Stimulated activated CD4-positive, alpha-beta T cell treated with anti-CD3 and anti-CD28 coated beads, TNF-alpha, amount 100 ng/mL, for 4 hours (primary cell): ENCODE results near the gene POLE3.
"Not testable (repeated sequence)": the region's sequence is repeated elsewhere in the genome, so short reads cannot be mapped to it uniquely, and the experiment has no call there.

Source experiments
- DNase-seq, 3 experiments: peaks; one replicate each; pipeline ENCODE4 v3.0.0-alpha.2; 2020; ENCODE audit warnings: low read depth in 3 of 3

Gene POLE3, protein sequence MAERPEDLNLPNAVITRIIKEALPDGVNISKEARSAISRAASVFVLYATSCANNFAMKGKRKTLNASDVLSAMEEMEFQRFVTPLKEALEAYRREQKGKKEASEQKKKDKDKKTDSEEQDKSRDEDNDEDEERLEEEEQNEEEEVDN

GRCh38 chr9:113410207-113410864 lies at the start of gene POLE3, which contains the start of gene C9orf43:
Gene POLE3 (minus strand): TSS chr9:113410675. CDS start chr9:113410293, 382 bp downstream.
Gene C9orf43 (plus strand): TSS chr9:113410747. CDS start chr9:113413494, 2,747 bp downstream.
- peak; percentile 90 to 92 (median 90) for DNase-seq

- DNase-seq = no peak
These were observed 45.8 kb upstream of the POLE3 start for GRCh38 chr9:113456235-113456634.

DNA sequence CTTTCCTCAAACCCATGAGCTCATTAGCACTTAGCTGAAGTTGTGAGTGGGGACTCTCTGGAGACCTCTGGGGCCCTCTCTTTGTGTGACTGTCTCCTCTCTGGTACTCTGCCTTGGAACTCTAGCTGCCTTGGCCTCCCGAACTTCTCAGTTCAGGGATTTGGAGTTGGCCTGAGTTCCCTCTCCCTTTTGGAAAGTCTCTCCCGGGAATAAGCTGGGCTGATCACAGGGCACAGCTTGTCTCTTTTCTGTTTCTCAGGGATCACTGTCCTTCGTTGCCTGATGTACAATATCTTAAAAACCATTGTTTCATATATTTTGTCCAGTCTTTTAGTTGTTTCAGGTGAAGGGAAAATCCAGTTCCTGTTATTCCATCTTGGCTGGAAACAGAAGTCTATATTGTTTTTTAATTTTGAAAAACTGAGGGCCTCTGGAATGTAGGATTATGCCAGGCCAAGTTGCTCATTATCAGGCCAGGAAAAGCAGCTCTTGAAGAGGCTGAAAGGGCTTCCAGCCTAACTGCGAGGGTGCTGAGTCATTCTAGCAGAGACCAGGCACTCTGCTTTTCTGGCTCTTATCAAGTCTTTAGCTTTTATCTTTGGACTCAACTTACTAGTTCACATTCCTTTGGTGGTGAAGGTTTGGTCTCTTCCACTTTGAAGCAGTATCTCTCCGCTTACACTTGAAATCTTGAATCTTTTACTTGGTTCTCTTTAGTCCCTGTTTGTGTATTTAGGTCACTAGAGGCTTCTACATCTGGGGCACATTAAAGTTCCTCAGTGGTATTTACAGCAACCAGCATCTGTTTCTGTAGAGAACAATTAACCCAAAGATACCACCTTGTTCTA lies 44.7 kb upstream of the POLE3 start:
- no peak for DNase-seq

DNA sequence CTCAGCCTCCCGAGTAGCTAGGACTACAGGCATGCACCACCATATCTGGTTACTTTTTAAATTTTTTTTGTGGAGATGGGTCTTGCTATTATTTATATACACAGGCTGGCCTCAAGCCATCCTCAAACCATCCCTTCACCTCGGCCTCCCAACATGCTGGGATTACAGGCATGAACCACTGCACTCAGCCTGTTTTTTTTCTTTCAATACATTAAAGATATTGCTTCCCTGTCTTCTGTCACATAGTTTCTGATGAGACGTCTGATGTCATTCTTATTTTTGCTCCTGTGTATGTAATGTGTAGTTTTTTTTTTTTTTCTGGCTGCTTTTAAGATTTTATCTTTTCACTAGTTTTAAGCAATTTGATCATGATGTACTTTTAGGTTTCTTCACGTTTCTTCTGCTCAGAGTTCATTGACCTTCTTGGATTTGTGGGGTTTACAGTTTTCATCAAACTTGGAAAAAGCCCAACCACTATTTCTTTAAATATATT lies 41.7 kb upstream of the POLE3 start:
- DNase-seq = no peak

DNA sequence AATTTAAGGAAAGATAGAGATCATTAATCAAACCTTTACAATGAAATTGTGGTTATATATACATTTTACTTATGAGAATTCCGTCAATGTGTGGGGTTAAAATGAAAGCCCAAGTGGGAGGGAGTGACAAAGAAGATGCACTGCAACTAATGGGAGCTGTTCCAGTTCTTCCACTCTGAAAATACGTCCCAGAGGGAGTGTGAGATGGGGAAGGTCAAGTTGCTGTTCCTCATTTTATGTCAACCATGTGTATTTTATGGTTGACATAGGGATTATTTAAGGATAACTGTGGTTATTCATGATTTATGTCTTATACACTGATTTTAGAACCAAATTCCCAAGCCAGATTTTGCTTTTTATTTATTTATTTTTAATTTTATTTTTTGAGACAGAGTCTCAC lies 38.9 kb upstream of the POLE3 start:
- DNase-seq = no peak

DNA sequence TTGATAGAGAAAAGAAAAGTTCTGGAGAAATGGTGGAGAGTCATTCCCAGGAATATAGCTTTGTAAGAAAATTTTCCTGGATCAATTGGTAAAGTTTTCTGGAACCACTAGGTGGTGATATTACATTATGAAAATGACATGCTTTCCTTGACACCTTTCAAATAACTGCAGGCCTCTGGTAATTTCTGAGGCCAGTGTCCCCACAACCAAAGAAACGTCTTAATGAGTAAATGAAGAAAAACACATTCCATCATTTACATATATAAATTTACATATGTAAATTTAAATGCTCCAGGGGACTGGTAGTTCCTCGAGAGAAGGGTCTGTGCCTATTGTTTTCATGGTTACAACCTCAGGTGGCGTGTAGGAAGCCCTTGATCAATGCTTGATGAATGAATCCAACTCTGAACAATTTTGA lies 35.9 kb upstream of the POLE3 start:
- DNase-seq = no peak

- no peak for DNase-seq
These were observed 34.3 kb upstream of the POLE3 start for GRCh38 chr9:113444736-113445135.

DNA sequence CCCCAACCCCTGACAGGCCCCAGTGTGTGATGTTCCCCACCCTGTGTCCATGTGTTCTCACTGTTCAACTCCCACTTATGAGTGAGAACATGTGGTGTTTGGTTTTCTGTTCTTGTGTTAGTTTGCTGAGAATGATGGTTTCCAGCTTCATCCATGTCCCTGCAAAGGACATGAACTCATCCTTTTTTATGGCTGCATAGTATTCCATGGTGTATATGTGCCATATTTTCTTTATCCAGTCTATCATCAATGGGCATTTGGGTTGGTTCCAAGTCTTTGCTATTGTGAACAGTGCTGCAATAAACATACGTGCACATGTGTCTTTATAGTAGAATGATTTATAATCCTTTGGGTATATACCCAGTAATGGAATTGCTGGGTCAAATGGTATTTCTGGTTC lies 27.2 kb upstream of the POLE3 start:
- not testable (repeated sequence) for DNase-seq

DNA sequence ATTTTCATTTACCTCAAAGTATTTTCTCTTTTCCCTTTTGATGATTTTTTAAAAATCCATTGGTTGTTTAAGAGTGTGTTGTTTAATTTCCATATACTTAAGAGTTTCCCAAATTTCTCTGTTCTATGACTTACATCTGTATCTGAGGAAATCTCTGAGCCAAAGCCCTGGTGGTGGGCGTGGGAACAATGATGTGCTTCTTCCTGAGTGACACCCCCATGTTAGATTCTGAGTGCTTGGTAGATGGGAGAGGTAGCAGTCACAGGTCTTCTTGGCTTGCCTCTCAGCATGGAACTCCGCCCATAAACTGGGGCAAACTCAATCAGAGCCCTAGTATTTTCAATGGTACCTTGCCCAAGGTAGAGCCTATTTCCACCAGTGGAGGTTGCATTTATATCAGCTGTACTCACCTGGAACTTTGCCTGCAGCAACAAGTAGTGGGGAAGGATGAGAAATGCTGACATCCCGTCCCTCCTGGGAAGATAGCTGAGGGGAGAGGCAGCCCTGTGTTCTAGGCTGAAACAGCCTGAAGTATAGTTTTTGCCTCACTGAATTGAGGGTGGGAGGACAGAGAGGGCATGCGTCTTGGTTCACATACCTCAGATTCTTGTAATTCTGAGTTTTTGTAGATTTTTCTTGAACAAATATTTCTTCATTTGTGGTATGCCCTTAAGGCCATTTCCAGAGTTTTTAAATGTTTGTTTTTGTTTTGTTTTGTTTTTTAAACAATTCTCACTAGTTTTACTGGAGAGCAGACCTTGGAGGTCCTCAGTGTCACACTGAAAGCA lies 26.4 kb upstream of the POLE3 start:
- DNase-seq = no peak

DNA sequence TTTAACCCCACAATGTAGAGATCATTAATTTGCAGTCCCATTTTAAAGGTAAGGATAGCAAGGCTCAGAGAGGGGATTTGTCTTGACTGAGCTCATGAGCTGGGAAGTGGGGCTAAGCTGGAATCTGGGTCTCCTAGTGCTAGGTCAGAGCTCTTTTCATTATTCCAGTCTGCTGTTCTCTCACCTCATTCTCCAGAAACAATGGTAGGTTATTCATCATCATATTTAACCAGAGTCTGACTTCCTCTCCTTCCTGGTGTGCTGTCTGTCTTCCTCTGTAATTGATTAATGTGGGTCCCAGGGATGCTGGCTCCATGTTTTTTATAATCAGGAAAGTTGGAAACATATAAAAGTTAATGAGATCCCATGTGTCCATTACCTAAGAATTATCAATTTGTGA lies 20.7 kb upstream of the POLE3 start:
- DNase-seq = no peak

GRCh38 chr9:113428062-113428615 lies 17.7 kb upstream of the POLE3 start:
- no peak for DNase-seq

DNA sequence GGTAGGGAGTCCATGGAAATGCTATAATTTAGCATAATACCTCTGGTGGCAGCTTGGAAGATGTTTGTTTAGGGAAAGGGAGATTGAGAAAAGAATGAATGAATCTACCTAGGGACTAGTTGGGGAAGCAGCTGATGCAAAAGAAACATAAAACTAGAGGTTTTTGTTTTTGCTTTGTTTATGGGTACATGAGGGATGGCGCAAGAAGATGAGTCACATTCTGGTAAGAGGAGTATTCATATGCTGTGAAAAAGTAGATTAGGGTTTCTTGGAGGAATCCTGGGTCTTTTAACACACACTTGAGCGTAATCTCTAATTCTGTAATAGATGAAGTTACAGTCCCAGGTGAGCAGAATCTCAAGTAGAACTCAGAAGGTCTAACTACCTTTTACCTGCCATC lies 17.2 kb upstream of the POLE3 start:
- no peak for DNase-seq

DNA sequence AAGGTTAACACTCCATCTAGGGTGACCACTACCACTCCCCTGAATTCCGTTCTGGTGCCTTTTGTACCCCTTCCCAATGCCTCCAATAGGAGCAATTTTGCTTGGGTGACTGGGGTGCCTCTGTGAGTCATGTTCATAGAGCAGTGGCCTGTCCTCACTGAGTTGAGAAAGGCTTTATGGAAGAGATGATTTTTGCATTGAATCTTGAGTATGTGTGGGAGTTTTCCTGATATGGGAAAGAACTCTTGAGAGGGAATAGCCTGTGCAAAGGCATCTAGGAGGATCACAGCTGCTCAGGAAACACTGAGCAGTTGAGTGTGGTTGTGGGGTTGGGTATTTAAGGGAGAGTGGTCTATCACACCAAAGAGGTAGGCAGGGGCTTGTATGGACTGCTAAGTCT lies 16.2 kb upstream of the POLE3 start:
- DNase-seq = no peak

DNA sequence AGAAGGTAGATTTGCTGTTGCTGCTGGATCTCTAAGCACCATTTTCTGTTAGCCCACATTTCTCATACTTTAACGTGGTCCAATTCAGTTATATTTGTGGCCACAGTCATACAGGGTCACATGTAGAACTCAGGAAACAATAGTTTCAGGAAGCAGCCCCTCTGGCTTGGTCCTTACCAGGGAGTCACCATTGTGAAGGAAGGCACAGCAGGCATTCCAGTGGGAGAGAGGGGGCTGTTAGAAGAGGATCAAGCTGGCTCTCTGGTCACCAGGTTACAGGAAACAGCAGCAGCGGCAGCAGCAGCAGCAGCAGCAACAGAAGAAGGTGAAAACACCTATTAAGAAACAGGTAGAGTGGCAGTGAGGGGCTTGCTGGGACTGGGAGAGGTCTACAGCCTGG lies 14.6 kb upstream of the POLE3 start:
- no peak for DNase-seq

- no peak for DNase-seq
These were observed 11.3 kb upstream of the POLE3 start for GRCh38 chr9:113421726-113422125.

DNA sequence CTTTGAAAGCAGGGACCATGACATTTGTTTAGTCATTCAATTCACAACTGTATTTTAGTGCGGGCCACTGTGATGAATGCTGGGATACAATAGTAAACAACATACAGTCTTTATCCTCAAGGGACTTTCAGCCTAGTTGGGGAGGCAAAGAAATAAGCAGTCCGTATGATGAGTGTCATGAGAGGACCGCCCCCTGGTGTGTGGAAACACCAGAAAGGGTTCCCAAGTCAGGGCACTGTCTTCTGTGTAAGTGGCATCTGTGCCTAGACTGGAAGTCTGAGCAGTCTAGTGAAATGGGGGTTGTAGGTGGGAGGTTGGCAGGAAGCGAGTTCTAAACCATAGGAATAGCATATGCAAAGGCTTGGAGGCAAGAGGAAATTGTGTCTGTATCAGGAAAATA lies 6.9 kb upstream of the POLE3 start:
- no peak for DNase-seq

GRCh38 chr9:113416149-113416721 lies 5.8 kb upstream of the POLE3 start:
- DNase-seq = no peak

DNA sequence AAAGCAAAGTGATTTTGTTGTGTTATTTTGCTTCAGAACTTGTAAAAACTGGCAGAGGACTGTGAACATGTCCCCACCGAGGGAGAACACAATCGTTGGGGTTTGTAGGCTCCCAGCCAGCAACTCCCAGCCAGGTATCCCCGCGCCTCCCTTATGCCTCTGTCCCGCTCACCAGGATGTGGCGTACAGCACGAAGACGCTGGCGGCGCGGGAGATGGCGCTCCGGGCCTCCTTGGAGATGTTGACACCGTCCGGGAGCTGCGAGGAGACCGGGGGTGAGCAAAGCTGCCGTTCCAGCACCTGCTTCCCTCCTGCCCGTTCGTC lies 630 bp downstream of the POLE3 start:
- no peak for DNase-seq

- no peak for DNase-seq
These were observed 994 bp downstream of the POLE3 start for GRCh38 chr9:113409481-113409880.

DNA sequence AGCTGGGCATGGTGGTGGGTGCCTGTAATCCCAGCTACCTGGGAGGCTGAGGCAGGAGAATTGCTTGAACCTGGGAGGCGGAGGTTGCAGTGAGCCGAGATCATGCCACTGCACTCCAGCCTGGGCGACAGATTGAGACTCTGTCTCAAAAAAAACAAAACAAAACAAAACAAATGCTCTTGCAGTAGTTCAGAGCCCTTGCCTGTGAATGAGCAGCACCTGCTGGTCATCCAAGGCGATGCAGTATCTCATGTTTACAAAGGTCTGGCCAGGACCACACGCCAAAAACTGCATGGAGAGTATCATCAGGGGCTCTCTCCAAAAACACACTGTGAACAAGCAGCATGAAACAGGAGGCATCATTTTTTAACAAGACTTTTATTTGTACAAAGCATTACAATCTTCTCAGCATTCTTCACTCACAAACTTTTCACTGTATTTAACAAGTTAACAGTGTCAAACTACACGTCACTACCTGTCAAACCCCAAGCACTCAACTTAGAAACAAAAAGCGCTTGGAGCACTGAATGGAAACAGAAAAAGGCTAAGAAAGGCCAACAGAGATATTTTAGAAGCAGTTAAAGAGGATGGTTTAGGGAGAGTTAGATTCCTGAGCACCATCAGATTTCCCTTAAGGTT lies 3.5 kb downstream of the POLE3 start:
- peak in 2 of 3 experiments; percentile 18 to 26 for DNase-seq

DNA sequence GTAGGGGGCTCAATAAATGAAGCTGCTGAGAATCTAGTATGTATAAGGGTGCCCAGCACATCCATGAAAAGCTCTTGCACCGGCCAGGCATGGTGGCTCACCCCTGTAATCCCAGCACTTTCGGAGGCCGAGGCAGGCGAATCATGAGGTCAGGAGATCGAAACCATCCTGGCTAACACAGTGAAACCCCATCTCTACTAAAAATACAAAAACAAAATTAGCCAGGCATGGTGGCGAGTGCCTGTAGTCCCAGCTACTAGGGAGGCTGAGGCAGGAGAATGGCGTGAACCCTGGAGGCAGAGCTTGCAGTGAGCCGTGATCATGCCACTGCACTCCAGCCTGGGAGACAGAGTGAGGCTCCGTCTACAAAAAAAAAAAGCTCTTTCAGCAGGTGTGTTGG lies 4.1 kb downstream of the POLE3 start:
- not testable (repeated sequence) for DNase-seq
